Astrocyte (in vitro differentiated cells and primary cell): Measurements from ENCODE around the gene LMOD1. TPM values are rescaled to one million over a fixed set of nuclear protein-coding genes. Genes with fewer than 3 reads are reported as not detected.

Source experiments
- DNase-seq: peaks from one replicate; pipeline ENCODE4 v3.0.0-alpha.2; 2010; ENCODE audit warnings: low read depth
- FAIRE-seq: peaks from 2 replicates; lab custom pipeline; 2011; peaks lifted over from hg19 to GRCh38; lab: Jason Lieb, UNC
- H2AFZ ChIP-seq: 2 replicates; pipeline ENCODE4 v1.6.0; 2012; ENCODE audit warnings: low read depth, low read length, inconsistent platforms
- H3K27ac ChIP-seq: 2 replicates; pipeline ENCODE4 v1.5.1; 2011; ENCODE audit warnings: low read depth, low read length, inconsistent platforms
- H3K27me3 ChIP-seq: 2 replicates; pipeline ENCODE4 v1.6.0; 2011; ENCODE audit warnings: low read length, inconsistent platforms; ENCODE audit not compliant: insufficient read depth
- H3K36me3 ChIP-seq: 2 replicates; pipeline ENCODE4 v1.5.1; 2011; ENCODE audit warnings: low read length, inconsistent platforms; ENCODE audit not compliant: insufficient read depth
- H3K4me1 ChIP-seq: 2 replicates; pipeline ENCODE4 v1.5.1; 2011; ENCODE audit warnings: low read length, inconsistent platforms; ENCODE audit not compliant: insufficient read depth
- H3K4me2 ChIP-seq: 2 replicates; pipeline ENCODE4 v1.6.0; 2012; ENCODE audit warnings: low read length, inconsistent platforms
- H3K4me3 ChIP-seq: 2 replicates; pipeline ENCODE4 v1.5.1; 2011; ENCODE audit warnings: low read depth, mild to moderate bottlenecking, low read length, inconsistent platforms; ENCODE audit not compliant: insufficient read depth
- H3K79me2 ChIP-seq: 2 replicates; pipeline ENCODE4 v1.6.0; 2012; ENCODE audit warnings: mild to moderate bottlenecking, low read length, inconsistent platforms; ENCODE audit not compliant: insufficient read depth
- H3K9ac ChIP-seq: 2 replicates; pipeline ENCODE4 v1.6.0; 2012; ENCODE audit warnings: mild to moderate bottlenecking, low read length, inconsistent platforms
- H3K9me3 ChIP-seq: 2 replicates; pipeline ENCODE4 v1.5.1; 2012; ENCODE audit warnings: low read depth, mild to moderate bottlenecking, low read length, inconsistent platforms; ENCODE audit not compliant: insufficient read depth
- H4K20me1 ChIP-seq: 2 replicates; pipeline ENCODE4 v1.6.0; 2012; ENCODE audit warnings: low read length, inconsistent platforms; ENCODE audit not compliant: insufficient read depth
- H3K27ac Mint-ChIP-seq: one replicate; pipeline ENCODE4 v1.8.0; 2021; ENCODE audit warnings: mild to moderate bottlenecking, mixed read lengths; ENCODE audit not compliant: unreplicated experiment
- H3K27me3 Mint-ChIP-seq: one replicate; pipeline ENCODE4 v1.8.0; 2021; ENCODE audit warnings: low read depth, mixed read lengths; ENCODE audit not compliant: unreplicated experiment
- H3K36me3 Mint-ChIP-seq: one replicate; pipeline ENCODE4 v1.8.0; 2021; ENCODE audit warnings: low read depth, mixed read lengths; ENCODE audit not compliant: unreplicated experiment
- H3K4me1 Mint-ChIP-seq: one replicate; pipeline ENCODE4 v1.8.0; 2021; ENCODE audit warnings: low read depth, mixed read lengths; ENCODE audit not compliant: unreplicated experiment
- H3K4me3 Mint-ChIP-seq: one replicate; pipeline ENCODE4 v1.8.0; 2021; ENCODE audit warnings: mild to moderate bottlenecking, moderate library complexity, mixed read lengths; ENCODE audit not compliant: unreplicated experiment
- H3K9me3 Mint-ChIP-seq: one replicate; pipeline ENCODE4 v1.8.0; 2021; ENCODE audit warnings: mild to moderate bottlenecking, mixed read lengths; ENCODE audit not compliant: unreplicated experiment
- CTCF ChIP-seq: IDR thresholded peaks from 2 replicates; pipeline ENCODE4 v1.5.1; 2011; ENCODE audit warnings: low read depth, mild to moderate bottlenecking, inconsistent platforms, low read length, moderate library complexity; ENCODE audit not compliant: insufficient read depth
- EZH2 ChIP-seq: IDR thresholded peaks from 2 replicates; pipeline ENCODE4 v1.6.1; 2012; ENCODE audit warnings: mild to moderate bottlenecking, low read length, inconsistent platforms; ENCODE audit not compliant: insufficient read depth
- total RNA-seq: library from RNA; stranded (reverse); gene quantifications from 2 replicates; pipeline ENCODE4 v1.2.1, GENCODE V29; 2021

LMOD1 gene
- total RNA-seq, 1 donor from 2014 or later: 13.2 TPM

GRCh38 chr1:201885531-201886075 is 60.7 kb downstream of the LMOD1 start:
- Histone ChIP-seq H3K4me1 (peaks cover 38% of the 10 kb centered on the region), H3K27ac (no peak overlapping the region), H3K9ac (no peak overlapping the region), H3K27me3 (no peaks in the 10 kb centered on the region), H4K20me1 (peaks cover 4% of the 10 kb centered on the region), H2AFZ (no peak overlapping the region), H3K9me3 (no peaks in the 10 kb centered on the region), H3K4me3 (no peak overlapping the region), H3K4me2 (no peak overlapping the region), H3K36me3 (peaks cover 1% of the 10 kb centered on the region), H3K79me2 (peaks cover 8% of the 10 kb centered on the region)
- DNase-seq (peak; percentile 78), FAIRE-seq (peak; percentile 17)
- peaks cover 18% of the 10 kb centered on the region for H3K27me3 Mint-ChIP-seq
- no peak for TF ChIP-seq CTCF
- no peak for TF ChIP-seq EZH2
- peaks cover 3% of the 10 kb centered on the region for H3K36me3 Mint-ChIP-seq
- H3K27ac Mint-ChIP-seq: peak overlapping the region; percentile 53
- H3K4me3 Mint-ChIP-seq: no peak overlapping the region
- H3K9me3 Mint-ChIP-seq: no peaks in the 10 kb centered on the region
- H3K4me1 Mint-ChIP-seq: peaks cover 32% of the 10 kb centered on the region

GRCh38 chr1:201884425-201884824 is 61.9 kb downstream of the LMOD1 start:
- no peak overlapping the region for H3K4me3 Mint-ChIP-seq
- Histone ChIP-seq H3K27ac (no peak overlapping the region), H3K4me3 (no peak overlapping the region), H4K20me1 (peaks cover under 1% of the 10 kb centered on the region), H3K4me2 (no peak overlapping the region), H3K4me1 (peaks cover 34% of the 10 kb centered on the region), H3K79me2 (peaks cover 5% of the 10 kb centered on the region), H2AFZ (no peak overlapping the region), H3K9me3 (no peaks in the 10 kb centered on the region), H3K27me3 (no peaks in the 10 kb centered on the region), H3K9ac (no peak overlapping the region), H3K36me3 (no peaks in the 10 kb centered on the region)
- no peak for TF ChIP-seq EZH2
- H3K27me3 Mint-ChIP-seq: peaks cover 11% of the 10 kb centered on the region
- peaks cover under 1% of the 10 kb centered on the region for H3K36me3 Mint-ChIP-seq
- no peak overlapping the region for H3K27ac Mint-ChIP-seq
- FAIRE-seq (no peak), DNase-seq (no peak)
- no peaks in the 10 kb centered on the region for H3K9me3 Mint-ChIP-seq
- peaks cover 32% of the 10 kb centered on the region for H3K4me1 Mint-ChIP-seq

GRCh38 chr1:201883786-201884185 is 62.6 kb downstream of the LMOD1 start:
- H3K27ac Mint-ChIP-seq: peak overlapping the region; percentile 81
- peaks cover 10% of the 10 kb centered on the region for H3K27me3 Mint-ChIP-seq
- Histone ChIP-seq H3K4me3 (no peak overlapping the region), H3K27ac (no peak overlapping the region), H3K27me3 (no peaks in the 10 kb centered on the region), H3K4me2 (peak overlapping the region; percentile 58), H3K9me3 (no peaks in the 10 kb centered on the region), H3K79me2 (no peaks in the 10 kb centered on the region), H3K36me3 (no peaks in the 10 kb centered on the region), H2AFZ (no peak overlapping the region), H4K20me1 (no peaks in the 10 kb centered on the region), H3K4me1 (peaks cover 30% of the 10 kb centered on the region), H3K9ac (no peak overlapping the region)
- DNase-seq (peak; percentile 33), FAIRE-seq (no peak)
- no peaks in the 10 kb centered on the region for H3K36me3 Mint-ChIP-seq
- peaks cover 32% of the 10 kb centered on the region for H3K4me1 Mint-ChIP-seq
- H3K9me3 Mint-ChIP-seq: no peaks in the 10 kb centered on the region
- no peak overlapping the region for H3K4me3 Mint-ChIP-seq
- TF ChIP-seq EZH2 (no peak), CTCF (no peak)
